Peyer's patch (tissue), 4 donors: Measurements from ENCODE around the gene DIS3L2.

Experiments used
- CTCF ChIP-seq, 6 experiments: fragments of 450-650 bp in 4 of 6; fragments of 200-600 bp in 2 of 6; sonication (generic) in 1 of 6; IDR thresholded peaks; one replicate each; pipeline ENCODE4 v1.5.1; 2017 to 2019; ENCODE audit warnings: antibody characterized with exemption in 6 of 6, mild to moderate bottlenecking in 3 of 6, moderate library complexity in 1 of 6
- POLR2A ChIP-seq, 2 donors: fragments of 450-650 bp; IDR thresholded peaks; one replicate each; pipeline ENCODE4 v1.5.1; 2017; ENCODE audit warnings: antibody characterized with exemption in 2 of 2, mild to moderate bottlenecking in 2 of 2, moderate library complexity in 2 of 2

DNA sequence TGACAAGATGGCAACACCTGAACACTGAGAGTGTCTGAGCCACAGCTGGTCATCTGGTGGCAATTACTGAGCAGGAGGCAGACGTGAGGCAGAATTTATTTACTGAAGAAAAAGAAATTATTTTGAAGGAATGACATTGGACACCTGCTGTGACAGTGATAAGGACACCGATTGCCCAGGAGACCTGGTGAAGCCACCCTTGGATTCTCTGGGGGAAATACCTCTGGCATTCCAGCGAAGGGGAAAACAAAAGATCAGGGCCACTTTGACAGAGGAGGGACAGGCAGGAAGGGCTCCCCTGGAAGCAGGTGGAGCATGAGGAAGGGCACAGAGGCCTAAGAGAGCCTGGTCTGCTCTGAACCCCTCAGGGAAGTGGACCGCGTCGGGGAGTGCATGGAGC lies 331.7 kb downstream of the DIS3L2 start:
- no peak for TF ChIP-seq CTCF (IDR thresholded peaks at IDR 0.05)
- TF ChIP-seq POLR2A (IDR thresholded peaks at IDR 0.05) = no peak
